DMS114 treated with DMSO at 0.1 percent for 48 hours (cell line): ENCODE results near the gene SREK1IP1.

Experiments used
- DNase-seq: peaks from one replicate; lab custom pipeline; 2025; ENCODE audit not compliant: unreplicated experiment; lab: John Stamatoyannopoulos, UW

Gene SREK1IP1

DNA sequence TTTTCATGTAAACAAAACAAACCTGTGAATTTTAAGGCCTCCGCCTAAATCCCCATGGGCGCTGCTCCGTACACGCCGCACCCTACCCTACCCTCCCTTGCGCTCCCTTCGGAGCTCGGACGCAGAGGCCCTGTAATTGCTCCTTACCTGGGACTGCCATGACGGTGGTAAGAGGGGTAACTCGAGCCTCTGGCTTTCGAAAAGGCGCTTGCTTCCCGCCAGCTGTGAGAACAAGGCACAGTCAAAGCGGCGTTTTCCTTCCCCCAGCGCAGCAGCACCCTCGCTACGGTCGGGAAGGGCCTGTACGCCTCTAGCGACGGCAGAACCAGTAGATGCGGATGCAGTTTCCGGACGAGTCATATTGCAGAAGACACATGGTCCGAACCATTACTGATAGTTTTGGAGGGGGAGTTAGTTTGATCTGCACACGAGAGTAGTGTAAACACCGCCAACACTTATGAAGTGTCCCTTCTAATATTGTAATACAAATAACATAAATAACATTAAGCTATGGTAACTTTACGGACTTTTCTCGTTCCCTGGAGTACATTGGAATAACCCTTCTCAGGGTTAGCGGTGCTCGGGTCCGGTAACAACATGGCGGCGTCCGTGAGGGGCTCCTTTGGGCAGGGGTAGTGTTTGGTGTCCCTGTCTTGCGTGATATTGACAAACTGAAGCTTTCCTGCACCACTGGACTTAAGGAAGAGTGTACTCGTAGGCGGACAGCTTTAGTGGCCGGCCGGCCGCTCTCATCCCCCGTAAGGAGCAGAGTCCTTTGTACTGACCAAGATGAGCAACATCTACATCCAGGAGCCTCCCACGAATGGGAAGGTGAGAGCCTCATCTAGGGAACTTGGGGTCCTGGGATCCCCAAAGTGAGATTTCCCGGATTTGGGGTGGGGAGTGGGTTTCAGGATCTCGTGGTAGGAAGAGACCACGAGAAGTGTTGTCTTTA, at the start of gene SREK1IP1, which contains the start of gene CWC27:
Gene SREK1IP1 (minus strand): TSS at position 334 of the 955 bp plus-strand sequence. CDS start 174 bp downstream, at position 160.
Gene CWC27 (plus strand): TSS at position 573 of the 955 bp plus-strand sequence. CDS start 217 bp downstream, at position 790.
- peak; percentile 89 for DNase-seq

DNA sequence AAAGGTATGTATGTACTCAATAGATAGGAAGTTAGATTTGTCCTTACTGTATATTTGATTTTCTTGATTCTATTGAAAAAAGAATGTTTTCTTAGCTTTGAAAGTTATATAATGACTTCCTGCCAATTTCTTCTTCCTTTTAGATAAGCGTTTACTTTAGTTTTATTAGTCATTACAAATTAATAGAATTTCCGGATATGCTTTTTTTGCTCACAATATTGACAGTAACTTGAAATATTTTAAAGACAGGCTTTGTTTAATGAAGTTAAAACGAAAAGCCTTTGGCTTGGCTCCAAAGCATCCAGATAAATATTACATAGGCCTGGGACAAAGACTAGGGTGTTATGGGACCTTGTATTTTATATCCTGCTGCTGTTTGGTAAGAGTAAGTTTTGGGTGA, 49.8 kb upstream of the SREK1IP1 start:
- no peak for DNase-seq

DNA sequence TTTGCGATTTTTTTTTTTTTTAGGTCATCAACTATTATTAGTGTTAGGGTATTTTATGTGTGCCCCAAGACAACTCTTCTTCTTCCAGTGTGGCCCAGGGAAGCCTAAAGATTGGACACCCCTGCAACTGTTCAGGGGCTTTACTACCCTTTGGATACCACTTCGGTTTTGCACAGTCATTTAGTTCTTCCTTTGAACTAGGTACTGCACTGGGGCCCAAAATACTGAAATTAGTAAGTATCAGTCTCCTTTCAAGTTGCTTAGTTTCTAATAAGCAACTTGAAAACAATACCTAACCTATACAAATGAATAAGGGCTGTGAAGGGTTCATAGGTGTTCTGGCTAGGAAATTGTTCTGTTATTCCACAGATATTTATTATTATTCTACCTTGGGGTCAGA, 45.6 kb upstream of the SREK1IP1 start:
- DNase-seq: no peak

DNA sequence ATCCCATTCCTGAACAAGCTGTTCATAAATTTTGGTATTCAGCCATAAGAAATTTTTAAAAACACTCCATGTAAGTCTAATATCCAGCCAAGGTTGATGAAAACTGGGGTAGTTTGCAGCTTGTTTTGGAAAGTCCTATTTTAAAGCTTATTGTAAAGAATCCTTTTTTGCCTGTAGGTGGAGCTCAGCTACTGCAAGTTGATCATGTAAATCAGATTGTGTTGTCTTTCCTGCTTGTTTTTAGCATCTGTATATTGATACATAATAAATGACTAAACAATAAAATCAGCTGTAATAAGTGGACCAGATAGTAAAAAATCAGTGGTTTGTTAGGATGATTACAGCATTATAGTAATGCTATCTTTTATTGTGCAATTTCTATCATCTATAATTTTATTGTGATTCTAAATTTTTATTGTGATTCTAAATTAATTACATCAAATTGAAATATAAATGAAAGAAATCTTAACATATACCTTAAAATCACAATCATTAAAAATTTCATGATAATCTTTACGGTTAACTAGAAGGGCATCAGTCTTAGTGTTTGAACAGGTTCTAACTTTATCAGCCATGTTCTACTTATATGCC, 42.7 kb upstream of the SREK1IP1 start:
- DNase-seq: peak; percentile 34

DNA sequence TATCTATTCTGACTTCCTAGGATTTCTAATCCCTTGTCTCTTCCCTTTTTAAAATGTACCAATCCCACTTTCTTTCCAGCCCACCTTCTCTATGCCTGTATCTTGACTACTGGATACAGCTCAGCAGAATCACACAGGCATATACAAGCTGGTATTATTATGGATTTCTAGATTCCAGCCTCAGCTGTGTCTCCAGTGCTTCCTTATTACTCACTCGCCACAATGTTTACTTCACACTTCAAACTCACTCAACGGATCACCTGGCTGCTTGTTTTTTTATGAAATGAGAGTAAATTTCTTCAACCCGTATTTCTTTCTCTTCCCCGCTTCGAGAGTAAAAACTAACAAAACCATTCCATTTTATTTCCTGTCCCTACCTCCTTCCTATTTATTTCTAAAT, 39.0 kb upstream of the SREK1IP1 start:
- DNase-seq: no peak

DNA sequence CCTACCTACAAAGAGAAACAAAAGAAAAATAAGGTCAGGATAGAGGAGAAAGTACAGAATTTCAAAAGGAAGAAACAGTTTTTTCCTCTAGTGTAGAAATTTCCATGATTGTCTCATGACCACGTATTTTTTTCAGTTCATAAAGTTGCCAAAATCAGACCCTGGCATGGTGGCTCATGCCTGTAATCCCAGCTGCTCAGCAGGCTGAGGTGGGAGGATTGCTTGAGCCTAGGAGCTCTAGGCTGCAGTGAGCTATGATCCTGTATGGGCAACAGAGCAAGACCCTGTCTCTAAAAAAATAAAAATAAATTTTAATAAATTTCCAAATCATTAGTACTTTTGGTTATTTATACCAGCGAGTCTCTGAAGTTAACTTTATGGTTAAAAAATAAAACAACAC, 38.0 kb upstream of the SREK1IP1 start:
- DNase-seq: no peak

DNA sequence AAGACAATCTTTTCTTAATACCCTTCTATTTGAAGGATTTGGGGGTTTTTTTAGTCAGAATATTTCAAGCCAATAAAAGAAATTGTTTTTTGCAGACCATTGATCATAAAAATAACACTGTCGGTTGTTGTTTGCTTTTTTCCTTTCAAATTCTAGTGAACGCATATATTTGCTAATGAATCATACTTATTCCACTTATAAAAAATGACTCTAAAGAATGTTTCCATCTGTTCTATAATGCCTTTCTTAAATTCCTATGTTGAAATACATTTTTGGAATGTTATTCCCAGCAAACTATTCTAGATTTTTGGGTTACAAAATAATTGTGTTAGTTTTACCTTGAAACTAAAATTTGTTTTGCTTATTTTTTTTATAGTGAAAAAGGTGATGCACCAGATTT, 32.4 kb upstream of the SREK1IP1 start:
- no peak for DNase-seq

DNA sequence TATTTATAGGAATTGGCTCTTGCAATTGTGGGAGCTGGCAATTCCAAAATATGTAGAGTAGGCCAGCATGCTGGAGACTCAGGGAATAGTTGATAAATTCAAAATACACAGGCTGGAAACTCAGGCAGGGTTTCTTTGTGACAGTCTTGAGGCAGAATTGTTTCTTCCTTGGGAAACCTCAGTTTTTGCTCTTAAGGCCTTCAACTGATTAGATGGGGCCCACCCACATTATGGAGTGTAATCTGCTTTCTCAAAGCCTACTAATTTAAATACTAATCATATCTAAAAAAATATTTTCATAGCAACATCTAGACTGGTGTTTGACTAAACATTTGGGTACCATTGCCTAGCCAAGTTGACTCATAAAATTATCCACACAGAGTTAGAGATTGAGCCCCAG, 27.8 kb upstream of the SREK1IP1 start:
- no peak for DNase-seq

DNA sequence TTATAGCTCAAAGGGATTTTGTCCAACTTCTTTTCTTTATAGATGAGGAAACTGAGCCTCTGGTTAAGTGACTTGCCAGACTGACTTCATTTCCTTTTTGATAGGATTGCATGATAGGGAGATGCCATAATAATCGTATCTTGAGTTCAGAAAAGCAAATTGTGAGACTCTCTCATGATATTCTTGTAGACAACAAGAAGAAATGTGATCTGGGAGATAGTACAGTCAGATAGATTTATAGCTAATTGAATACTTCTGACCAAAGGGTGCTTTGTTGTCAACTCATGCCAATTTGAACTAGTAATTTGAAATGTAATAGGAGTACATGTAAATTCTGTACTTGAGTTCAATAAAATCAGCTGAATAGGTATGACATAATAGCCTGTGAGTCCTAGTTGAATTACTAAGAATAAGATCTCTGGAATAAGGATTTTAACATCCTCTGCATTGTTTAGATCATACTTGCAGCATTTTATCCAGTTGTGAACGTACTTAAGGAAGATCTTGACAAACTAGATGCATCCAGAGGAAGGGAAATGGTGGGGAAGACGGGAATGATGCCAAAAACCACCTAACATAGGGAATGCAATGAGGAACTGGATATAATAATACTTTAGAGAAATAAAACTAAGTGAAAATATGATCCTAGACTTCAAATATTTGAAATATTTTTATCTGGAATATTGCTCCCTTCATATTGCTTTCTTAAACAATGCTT, 25.7 kb upstream of the SREK1IP1 start:
- DNase-seq: no peak

DNA sequence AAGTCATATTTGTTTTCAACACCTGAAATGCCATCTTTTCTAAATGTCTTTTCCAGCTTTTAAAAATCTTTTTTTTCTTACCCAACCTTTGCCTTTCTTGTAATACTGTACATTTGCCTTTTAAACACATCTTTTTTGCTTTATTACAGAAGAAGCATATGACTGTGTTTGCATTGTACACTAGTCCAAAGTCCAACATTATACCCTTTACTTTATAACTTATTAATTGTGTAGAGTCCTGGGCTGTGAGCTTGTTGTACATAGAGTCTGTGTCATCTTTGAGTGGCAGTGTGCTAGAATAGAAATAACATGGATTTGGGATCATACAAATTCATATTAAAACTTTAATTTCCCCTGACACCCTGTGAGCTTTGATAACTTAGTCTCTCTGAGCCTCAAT, 24.0 kb upstream of the SREK1IP1 start:
- no peak for DNase-seq

DNA sequence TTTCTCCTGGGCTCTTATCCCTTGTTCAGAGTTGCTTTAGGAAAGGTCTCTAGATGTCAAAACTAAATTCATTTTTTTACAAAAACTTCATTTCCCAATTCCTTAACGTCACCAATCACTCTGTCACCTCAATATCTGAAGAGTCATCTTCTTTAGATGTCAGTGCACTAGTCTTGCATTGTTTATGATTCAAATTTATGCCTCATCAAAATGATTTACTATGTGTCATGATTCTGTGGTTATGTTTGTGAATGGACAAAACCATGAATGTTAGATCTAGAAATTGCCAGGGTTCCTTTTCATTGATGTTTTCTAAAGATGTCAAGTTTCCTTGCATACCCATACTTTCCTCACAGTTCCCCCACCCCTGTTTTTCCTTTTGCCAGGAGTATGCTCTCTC, 21.7 kb upstream of the SREK1IP1 start:
- DNase-seq: no peak

DNA sequence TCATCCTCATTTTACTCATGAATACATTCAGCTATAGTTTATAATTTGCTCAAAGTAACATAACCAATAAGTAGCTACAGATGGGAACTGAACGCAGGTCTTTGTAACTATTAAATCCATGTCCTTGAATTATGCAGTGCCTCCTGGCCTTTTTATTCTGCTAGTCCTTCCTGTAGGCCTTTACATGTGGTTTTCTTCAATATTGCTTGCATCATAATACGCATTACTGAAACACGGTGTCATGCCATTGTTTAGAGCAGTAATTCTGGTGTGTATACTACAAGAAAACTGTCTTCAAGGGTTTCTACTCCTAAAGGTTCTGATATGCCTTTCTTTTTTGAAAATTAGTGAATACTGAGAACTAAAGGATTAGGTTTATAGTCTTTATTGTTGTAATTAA, 21.0 kb upstream of the SREK1IP1 start:
- DNase-seq: no peak

DNA sequence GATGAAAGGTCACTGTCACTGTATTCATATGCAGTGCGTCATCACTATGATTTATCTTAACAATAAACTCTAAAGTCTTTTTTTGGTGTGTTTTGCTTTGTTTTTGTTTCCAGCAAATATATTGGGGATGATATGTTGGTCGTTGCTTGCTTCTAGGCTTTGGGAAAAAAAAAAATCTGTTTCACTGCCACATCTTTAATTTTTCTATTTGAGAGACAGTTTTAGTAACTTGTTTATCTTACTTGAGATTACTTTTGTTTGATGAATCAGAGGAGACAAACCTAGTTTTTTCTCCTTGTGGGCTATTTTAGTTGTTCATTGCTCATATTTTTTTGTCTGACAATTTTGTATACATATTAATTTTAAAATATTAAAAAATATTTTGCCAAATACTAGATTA, 19.7 kb upstream of the SREK1IP1 start:
- DNase-seq: no peak

DNA sequence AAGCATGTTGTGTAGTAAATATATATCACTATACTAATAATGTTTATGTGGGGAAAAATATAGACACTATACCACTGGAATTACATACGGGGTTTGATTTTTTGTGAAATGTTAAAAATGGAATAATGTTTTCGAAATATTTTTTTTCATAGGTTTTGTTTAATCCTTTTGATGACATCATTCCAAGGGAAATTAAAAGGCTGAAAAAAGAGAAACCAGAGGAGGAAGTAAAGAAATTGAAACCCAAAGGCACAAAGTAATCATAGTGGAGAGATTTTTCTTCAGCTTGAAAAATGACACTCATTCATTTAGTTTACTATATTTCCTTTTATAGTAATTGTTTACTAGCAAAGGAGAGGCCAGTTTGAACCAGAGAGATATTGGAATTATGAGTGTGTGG, 17.9 kb upstream of the SREK1IP1 start:
- DNase-seq: no peak

DNA sequence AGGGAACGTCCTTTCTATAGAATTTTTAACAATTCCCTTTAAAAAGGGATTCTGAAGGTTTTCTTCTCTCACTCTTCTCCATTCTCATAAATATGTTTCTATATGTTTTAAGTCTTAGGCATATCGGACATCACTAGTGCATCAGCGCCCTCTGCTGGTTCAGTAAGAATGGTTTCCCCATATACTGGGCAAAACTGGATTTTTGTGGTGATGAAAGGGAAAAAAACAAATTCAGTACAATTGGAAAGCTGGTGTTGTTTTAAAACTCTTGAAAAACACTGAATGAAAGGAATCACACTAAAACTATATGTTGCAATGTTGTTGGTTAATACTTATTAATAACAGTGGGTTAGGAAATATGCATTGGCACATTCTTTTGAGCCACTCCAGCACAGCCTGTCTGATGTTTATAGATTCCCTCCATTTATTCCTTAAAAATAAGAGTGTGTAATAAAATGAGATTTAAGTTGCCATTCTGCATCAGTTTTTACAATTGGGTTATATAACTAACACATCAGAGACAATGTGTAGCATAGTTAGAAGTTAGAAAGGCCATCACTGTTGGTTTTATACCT, 16.0 kb upstream of the SREK1IP1 start:
- peak; percentile 63 for DNase-seq

DNA sequence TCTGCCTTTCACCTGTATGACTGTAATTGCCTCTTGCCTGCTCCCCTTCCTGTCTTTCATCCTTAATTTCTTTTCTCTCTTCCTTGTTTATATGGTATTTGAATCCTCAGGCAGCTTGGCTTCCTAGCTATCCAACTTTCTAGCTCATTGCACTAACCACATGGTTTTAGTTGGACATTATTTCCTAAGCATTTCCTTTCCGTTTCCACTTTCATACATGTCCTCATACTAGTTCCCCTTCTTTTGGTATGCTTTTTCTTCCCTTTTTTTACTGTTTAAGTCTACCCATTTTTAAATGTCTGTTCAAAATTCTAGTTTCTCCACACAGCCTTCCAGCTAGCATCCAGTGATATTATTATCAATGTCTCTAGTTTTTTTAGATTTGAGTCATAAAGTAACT, 6.8 kb upstream of the SREK1IP1 start:
- DNase-seq: no peak

DNA sequence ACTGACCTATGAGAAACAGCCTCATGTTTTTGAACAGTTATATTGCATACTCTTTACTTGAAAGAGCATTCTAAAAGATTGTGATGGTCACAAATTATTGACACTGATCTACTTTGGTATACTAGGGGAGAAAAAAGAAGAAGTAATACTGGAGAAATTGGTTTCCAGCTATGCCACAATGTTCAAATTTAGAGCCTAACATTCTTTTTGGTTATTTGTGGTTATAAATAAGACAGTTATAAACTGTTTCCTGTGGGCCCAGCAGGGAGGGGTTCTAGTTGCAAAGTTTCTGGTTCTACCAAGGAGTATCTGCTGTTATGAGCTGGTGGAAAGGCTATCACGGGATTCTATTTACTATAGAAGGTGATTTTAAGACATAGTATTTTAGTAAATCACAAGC, 5.0 kb upstream of the SREK1IP1 start:
- no peak for DNase-seq

DNA sequence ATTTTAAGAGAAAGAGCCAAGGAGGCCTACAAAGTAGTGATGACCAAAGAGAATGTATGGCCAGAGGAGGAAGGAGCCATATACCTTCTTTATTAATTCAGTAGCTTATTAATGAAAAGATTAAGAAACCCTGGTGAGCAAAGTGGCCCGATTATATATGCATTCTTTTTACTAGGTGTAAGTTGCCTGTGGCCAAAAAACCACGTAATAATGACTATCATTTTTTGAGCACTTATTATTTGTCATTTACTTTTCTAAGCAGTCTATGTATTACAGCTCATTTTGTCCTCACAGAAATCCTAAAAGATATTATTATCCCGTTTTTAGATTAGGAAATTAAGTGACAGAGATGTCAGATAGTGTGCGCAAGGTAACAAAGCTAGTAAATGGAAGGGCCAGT, 3.2 kb upstream of the SREK1IP1 start:
- DNase-seq: no peak

DNA sequence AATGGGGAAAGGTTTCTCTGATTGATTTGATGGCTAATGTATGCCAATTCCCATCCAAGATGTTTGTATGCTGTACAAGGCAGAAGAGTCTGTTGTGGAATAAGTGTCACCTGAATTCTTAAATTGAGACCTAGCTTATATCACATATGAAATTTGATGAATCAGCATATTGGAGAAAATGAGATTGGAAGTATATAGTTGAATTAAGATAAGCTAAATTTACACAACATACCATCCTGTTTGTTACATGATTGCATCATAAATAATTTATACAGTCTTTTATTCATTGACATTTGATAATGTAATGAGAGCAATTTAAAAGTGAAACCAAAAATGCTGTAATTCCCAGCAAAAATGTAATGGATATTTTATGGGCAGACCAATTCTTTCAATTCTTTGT, 1.4 kb upstream of the SREK1IP1 start:
- DNase-seq: no peak

DNA sequence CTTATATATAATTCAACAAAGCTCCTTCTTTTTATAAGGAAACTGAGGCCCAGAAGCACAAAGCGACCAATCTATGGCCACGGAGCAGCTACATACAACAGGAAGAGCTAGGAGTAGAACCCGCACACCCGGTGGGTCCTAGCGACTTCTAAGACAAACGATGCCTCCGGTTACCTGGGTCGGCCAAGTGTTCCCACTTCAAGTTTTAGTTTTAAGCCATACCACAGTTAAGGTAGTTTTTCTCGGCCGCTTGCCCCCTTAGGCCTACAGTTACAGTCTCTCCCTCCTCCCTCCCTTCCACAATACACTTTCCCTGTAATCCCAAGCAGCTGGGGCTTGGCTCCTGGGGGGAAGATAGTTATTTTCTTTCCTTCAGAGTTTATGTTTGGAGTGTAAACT, 533 bp downstream of the SREK1IP1 start:
- DNase-seq: no peak

DNA sequence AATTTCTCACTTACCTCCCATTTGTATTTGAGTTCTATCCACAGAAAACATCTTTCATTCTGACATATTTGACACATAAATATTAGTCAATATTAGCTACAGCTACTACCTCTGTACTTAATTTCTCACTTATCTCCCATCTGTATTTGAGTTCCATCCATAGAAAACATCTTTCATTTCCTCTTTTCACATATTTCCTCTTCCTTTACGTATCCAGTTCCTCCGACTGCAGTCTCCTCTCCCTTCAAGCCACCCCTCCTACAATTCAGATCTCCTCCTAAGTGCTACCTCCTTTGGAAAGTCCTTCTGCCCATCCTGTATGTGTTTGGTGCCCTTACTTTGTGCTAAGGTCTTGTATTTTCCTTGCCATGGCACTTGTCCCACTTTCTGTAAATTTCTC, 1.6 kb downstream of the SREK1IP1 start:
- no peak for DNase-seq
